NCI-H2107 treated with DMSO at 0.1 percent for 48 hours (cell line): ENCODE measurements around the gene SYNM.
"Not testable (repeated sequence)": the region's sequence is repeated elsewhere in the genome, so short reads cannot be mapped to it uniquely, and the experiment has no call there.

Experiments used
- DNase-seq: peaks from one replicate; lab custom pipeline; 2025; ENCODE audit not compliant: unreplicated experiment; lab: John Stamatoyannopoulos, UW

The SYNM gene

DNA sequence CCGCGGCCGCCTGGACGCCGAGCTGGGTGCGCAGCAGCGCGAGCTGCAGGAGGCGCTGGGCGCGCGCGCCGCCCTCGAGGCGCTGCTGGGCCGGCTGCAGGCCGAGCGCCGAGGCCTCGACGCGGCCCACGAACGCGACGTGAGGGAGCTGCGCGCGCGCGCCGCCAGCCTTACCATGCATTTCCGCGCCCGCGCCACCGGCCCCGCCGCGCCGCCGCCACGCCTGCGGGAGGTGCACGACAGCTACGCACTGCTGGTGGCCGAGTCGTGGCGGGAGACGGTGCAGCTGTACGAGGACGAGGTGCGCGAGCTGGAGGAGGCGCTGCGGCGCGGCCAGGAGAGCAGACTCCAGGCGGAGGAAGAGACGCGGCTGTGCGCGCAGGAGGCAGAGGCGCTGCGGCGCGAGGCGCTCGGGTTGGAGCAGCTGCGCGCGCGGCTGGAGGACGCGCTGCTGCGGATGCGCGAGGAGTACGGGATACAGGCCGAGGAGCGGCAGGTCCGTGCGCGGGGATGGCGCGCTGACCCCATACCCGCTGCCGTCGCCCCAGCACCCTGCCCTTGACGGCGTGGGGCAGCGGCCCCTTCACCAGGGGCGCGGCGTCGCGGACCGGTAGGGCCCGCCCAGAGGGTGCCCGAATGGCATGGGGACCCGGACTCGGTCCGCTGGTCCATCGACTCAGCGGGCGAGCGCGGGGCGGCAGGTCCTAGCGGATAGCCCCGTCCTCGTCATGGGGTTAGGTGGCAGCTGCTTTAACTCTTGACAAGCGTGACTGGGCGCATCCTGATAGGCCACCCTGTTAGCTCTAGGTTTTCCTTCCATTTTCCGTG is 848 bp downstream of the SYNM start:
- no peak for DNase-seq

DNA sequence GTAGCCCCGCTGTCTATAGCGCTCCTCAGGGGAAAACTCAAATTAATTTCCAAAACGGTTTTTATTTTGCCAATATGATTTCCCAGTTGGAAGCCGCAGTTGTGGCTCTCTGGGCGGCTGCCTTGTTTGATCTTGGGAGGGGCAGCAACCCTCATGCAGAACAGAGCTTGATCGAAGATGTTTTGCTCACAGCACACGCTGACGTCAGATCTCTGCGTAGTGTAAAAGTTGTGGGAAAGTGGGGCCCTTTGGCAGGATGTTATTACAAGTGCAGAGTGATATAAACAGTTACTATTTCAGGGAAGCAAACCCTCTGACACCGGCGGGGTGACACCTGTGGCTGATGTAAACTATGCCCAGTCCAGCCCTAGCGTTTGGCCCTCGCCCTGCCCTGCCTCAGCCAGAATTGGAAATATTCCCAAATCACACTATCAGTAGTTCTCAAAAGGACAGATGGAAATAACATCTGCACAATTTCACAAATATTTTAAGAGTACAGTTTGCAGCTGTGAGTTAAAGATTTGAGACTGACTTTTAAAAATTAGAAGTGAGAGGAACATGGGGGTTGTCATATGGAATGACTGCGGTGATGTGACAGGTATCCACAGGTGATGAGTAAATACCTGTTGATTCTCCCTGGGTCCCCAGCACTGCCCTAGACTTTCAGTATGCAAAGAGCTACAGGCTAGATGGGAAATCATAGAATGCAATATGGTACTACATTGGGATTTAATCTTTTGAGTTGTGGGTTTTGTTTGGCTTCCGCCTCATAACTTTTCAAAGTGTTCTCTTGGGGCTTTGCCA is 1.7 kb downstream of the SYNM start:
- DNase-seq = no peak

DNA sequence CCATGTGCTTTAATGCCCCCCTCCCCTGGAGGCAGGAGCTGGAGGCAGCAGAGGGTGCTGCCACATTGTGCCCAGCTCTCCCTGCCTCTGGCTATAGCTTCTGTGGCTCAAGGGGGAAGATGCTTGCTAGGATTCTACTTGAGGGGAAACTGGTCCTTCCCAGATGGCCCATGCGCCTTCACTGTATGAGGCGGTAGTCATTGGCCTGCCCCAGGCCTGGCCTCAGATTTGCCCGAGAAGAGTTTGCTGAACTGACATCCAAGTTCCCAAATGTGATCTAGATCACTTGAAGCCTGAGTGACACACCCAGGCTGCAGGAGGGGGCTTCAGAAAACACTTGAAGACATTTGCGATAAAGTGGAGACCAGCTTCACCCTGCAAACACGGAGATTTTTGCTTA is 4.1 kb downstream of the SYNM start:
- no peak for DNase-seq

DNA sequence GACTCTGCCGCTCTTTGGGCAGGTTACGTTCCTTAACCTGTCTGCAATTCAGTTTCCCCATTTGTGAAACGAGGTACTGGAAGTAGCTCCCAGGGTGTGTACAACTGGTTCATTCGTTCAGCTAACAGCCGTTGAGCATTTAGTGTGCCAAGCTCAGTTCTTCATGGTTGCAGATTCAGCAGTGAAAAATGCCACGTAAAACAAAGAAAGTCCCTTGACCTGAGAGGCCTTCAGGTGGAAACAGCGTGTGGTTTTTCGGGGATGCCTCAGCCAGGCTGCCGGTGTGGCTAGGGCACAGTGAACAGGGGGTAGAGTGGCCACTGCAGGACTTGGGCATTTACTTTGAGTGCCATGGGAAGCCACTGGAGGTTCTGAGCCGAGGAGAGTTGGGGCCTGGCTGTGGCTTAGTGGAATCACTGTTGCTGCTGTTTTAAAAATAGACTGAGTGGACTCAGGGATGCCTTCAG is 4.7 kb downstream of the SYNM start:
- no peak for DNase-seq

DNA sequence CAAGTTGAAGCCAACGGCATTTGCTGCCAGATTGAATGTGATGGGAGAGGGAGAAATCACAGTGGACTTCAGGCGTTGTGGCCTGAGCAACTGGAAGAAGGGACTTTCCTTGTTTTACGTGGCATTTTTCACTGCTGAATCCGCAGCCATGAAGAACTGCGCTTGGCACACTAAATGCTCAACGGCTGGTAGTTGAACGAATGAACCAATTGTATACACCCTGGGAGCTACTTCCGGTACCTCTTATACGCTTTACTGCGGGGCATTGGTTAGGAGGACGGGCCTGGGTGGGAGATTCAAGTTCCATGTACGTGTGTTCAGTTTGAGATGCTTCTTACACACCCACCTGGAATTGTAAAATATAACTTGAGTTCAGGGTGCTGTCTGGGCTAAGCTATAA is 5.2 kb downstream of the SYNM start:
- DNase-seq = no peak

DNA sequence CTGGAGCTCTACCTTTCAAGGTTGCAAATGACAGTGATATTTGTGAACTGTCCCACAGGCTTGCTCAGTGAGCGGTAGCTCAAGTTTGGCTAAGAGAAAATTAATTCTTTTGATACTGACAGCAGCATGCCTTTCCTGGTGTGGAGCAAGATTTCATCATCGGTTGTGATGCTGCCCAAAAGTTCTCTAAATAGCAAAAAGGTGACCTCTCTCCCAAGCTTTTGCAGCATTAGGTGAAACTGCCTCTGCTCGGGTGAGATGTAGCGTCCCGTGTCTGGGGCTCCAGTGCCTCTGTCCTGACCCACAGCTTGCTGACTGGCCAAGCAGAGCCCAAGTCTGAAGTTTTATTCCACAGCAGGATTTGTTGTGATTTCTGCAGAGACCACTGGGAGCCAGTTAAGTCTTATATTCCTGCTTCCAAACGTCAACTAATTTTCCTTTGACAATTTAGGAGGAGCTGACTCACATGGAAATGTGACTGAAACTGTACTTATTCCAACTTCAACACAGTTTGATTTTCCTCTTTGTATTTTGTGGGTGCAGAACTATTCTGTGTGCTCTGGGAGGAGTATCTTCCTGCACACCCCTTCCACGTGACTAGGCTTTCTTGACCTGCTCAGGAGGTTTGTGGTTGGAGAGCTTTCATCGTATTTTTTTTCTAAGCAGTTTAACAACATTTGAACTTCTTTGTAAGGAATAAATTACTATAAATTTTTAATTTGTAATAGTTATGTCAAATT is 5.9 kb downstream of the SYNM start:
- DNase-seq = no peak

DNA sequence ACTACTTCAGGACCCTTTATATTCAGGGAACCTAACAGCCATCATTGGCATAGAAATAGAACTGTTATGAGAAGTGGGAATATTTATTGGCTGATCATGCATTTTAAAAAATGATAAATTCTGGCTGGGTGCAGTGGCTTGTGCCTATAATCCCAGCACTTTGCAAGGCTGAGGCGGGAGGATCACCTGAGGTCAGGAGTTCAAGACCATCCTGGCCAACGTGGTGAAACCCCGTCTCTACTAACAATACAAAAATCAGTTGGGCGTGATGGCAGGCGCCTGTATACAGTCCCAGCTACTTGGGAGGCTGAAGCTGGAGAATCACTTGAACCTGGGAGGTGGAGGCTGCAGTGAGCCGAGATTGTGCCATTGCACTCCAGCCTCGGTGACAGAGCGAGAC is 6.8 kb downstream of the SYNM start:
- not testable (repeated sequence) for DNase-seq

DNA sequence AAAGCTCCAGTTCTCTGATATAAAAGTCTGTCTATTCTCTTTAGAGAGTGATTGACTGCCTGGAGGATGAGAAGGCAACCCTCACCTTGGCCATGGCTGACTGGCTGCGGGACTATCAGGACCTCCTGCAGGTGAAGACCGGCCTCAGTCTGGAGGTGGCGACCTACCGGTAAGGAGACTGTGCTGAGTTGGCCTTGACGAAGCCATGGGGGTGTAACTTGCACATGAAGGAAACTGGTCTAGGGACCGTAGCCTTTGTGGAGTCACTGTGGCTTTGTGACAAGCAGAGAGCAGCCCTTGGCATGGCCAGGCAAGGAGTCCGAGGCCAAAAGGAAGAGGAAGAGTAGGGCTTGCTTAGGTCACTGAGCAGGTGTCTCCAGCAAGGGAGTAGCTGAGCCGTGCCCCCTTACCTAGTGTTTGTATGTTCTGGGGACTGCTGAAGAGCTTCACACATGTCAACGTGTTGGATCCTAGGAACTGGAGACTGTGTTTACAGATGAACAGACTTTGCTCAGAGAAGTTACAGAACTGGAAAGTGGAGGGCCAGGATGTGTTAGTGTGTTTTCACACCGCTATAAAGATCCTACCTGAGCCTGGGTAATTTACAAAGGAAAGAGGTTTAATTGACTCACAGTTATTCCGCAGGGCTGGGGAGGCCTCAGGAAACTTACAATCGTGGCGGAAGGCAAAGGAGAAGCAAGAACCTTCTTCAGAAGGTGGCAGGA is 8.8 kb downstream of the SYNM start:
- DNase-seq = no peak

DNA sequence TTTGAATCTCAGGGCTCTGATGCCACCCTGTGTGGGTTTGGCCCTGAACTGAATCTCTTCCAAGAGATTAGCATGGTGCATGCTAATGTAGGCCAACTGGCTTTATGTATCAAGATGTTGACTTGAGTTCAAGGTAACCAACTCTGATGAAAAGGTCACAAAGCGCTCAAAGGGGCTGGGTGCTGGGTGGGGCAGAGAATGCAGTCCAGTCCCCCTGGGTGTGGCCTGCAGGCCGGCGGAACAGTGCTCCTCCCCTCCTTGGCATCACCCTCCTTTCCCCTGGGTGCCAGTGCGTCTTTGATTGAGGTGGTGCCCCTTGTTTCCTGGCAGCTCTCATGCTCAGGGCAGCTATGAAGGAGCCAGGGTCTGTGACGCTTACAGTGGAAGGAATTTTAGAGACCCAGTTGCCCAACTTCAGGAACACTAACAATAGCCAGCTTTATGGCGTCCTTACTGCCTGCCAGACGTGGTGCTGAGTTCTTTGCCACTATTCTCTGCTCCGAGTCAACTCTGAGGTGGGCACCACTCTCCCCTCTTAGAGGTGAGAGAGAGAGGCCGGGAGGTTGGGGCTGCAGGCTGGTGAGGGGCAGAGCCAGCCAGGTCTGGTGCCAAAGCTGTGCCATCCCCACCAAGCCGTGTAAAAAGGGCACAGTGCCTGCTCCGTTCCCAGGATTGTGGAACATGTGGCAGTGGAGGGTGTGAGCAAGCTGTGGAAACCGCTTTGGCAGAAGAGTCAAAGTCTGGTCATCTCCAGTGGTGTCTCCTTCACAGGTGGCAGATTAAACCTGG is 9.8 kb downstream of the SYNM start:
- DNase-seq = no peak

DNA sequence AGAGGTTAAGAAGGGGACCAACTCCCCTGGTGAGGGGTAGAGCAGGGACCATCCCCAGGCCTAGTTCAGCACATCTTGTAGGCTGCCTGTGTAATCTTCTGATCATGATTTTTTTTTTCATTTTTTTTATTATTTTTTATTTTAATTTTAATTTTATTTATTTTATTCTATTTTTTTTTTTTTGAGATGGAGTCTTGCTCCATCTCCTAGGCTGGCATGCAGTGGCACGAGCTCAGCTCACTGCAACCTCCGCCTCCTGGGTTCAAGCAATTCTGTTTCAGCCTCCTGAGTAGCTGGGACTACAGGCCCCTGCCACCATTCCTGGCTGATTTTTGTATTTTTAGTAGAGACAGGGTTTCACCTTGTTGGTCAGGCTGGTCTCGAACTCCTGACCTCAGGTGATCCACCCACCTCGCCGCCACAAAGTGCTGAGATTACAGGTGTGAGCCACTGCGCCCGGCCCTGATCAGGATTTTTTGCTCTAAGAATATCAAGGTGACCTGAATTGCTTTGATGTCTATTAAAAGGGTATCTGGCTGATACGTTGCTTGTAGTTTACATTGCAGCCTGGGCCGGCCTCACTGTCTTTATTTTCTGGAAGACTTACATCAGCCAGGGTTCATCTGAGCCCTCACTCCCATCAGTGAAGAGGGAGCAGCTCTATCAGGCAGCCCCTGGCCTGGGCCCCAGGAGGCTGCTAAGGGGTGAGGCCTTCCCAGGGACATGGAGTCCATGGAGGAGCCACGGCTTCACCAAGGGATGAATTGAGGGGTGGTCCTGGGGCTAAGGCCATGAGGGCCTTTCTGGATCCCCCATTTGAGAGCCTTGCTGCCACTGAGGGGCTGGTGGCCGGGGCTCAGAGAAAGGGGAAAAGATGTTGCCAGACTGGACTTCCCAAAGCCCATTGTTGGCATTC is 10.7 kb downstream of the SYNM start:
- DNase-seq = no peak

DNA sequence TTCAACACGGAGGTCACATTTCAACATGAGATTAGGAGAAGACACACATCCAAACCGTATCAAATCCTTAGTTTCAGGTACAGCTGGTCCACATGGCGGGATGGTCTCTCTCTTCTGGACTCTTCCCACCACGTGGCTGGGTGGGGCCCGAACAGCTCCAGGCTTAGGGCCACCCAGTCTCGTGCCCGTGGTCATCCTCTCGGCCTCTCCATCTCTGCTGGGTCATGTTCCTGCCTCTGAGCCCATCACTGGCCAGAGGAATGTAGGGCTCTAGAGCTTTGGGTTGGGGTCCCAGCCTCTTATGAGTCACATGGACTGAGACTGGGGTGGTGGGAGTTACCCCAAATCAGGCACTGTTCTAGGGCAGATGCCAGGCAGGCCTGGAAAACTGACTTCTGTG is 12.2 kb downstream of the SYNM start:
- no peak for DNase-seq

DNA sequence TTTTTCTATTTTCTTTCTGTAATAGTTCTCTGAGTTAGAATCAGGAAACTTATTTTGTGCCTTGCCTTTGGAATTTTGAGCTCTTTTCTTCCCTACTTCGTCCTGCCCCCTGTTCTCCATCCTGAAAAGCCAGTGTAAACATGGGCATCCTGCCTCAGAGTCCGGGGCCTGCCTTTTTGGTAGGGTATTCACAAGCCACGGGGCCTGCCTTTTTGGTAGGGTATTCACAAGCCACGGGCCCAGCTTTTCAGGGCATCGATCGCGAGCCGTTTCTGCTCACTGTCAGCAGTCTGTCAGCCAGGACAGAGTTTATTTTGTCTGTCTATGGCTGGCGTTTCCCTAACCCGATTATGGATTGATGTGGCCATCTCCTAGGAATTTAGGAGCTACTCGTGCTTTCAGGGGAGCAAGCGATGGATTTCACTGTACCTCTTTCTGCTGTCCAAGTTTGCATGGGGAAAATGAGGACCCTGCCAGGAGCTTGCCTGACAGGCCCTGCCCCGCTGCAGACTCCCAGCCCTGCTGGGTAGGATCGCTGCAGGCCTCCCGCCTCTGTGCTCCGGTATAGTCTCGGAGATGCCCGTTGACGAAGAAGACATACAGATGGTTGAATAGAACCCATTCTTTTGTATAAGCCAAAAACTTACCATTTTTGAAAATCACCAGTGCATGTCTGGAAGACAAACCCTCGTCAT is 12.8 kb downstream of the SYNM start:
- DNase-seq = no peak

DNA sequence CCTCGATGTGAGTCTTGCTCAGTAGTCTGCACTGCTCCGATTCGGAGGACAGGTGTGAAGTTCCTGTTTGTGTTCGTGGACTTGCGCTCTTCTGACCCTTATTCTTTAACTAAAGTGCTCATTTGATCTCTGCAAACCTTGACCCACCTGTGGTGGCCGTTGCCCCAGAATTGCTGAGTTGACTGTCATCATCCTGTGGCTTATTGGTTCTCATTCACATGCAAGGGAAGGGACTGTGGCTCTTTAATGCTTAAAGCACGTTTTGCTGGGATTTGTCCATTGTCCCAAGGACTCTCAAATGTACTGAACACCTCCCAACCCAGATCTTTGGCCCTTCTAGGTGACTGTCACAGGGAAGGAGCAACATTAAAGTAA is 13.4 kb downstream of the SYNM start:
- DNase-seq = no peak

DNA sequence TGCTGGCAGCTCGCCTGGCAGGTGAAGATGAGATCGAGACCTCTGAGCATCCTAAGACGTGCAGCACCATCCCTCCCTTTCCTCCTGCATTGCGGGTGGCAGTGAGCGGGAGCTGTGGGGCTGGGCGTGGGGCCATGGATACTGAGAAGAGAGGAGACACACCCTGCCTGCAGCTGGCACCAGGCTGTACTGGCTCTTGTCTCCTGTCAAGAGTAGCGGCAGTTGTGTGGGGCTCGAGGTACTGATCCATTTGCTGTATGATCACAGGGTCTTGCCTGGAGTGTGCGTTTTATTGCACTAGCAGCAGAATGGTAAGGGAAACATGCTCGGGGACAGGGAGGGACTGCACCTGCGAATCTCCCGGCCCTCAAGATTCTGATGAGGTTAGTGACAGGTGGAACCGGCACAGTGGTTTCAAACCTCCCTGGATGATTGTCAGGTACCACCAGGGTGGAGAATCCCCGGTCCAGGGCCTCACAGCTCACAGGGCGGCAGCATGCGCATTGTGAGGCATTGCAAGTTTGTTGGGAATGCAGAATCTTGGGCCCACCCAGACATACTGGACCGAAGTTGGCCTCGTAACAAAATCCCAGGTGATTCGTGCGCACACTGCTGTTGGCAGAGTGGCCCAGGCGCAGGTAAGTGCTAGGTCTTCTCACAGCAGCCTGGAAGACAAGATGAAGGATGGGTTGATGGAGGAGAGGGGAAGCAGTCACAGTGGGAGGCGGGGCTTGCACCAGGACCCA is 14.1 kb downstream of the SYNM start:
- no peak for DNase-seq

DNA sequence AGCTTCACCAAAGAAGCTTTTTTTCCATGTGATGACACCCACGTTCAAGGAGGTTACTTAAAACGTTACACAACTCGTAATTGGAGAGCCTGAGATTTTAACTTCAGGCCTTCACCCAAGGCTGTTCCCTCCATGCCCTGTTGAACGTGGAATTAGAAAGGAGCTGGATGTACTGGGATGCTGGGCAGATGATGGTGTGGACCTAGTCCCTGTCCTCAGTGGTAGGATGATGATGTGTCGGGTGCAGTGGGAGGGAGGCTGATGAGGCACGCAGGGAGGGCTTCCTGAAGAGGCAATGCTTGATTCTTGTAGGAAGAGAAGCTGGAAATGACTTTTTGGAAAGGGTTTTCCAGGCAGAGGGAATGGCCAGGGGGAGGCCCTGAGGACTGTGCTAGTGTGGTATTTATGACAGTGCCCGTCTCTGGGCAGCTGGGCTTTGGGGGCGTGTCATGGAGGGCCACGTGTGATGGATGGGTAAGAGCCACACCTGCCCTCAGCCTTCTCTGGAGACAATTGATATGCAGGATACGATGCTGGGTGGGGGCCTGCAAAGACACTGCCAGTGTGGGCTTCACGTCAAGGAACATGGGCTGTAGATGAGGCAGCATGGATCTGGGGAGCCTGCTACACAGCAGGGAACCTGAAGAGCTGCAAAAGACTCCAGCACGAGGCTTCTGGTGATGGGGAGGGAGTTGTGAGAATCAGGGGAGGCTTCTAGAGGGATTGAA is 15.3 kb downstream of the SYNM start:
- no peak for DNase-seq

DNA sequence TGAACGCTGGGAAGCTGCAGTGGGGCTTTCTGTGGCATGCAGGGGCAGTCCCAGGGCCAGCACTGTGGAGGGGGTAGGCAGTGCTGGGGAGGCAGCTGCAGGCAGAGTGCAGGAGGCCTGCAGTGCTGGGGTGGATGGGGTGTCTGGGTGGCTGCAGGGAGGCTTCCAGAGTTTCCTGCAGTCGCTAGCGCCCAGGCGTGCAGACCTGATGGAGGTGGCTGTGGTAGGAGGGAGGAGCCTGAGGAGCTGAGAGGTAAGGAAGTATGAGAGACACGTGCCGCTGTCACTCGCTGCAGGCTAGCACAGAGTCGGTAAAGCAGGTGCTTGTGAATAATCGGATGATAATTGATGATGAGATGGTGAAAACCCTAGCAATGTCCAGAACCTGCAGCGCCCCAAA is 16.3 kb downstream of the SYNM start:
- DNase-seq = no peak

DNA sequence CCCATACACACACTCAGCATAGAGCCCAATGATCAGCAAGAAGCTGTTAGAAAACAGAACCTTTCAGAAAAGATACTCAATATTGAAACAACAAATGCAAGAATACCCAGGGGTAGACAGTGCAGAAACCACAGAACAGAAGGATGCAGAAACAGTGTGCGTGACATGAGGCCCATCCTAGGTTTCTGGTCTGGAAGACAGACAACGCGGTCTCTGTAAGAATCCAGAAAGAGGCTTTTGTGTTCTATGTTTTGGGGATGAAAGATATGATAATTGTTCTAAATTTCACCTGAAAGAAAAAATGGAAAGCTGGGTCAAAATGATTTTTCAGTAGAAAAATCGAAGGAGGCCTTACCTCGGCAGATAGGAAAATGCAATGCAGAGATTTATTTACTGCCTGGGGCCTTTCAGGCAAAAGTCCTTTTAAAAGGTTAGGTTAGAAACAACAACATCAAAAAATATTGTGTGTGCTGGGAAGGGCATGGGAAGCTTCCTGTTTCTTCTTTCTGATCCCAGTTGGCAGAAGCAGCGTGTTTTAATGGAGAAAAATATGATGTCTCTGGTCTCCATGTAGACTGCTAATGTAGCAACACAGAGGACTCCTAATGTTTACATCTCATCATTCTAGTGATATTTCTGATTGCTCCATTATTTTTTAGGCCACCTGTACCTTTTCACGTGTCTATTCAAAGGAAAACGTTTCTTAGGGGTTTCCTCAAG is 17.0 kb downstream of the SYNM start:
- DNase-seq = no peak
